GM21367 (cell line): ENCODE measurements around the gene KRTAP10-3.

Experiments used
- ATAC-seq: cut with Tn5 transposase; IDR thresholded peaks from one replicate; pipeline ENCODE4 v1.9.1; 2021; ENCODE audit not compliant: unreplicated experiment

Gene KRTAP10-3

DNA sequence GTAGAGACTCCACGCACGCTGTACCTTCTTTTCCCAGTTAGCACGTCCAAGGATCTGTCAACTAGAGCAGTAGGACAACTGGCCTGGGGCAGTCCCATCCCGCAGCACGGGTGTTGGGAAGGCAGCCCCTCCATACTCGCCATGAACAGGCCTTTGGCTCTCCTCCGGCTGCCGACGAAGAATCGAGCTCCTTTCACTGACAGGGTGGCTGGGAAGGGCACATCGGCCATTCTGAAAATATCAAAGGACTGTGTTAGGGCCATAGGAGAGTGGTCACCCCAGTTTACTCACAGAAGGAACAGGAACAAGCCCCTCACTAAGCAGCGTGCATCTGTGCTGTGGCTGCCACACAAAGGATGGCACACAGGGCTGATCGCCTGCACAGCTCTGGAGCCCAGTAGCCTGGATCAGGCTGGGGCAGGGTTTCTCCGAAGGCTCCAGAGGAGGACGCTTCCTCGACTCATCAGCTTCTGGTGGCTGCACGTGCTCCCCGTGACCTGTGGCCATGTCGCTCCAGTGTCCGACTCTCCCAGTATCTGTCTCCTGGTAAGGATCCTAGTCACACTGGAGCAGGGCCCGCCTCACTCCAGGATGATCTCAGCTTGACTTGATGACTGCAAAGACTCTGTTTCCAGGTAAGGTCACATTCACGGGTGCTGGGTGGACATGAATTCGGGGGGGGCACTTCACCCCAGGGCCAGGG, 27.5 kb downstream of the KRTAP10-3 start:
- no peak for ATAC-seq

DNA sequence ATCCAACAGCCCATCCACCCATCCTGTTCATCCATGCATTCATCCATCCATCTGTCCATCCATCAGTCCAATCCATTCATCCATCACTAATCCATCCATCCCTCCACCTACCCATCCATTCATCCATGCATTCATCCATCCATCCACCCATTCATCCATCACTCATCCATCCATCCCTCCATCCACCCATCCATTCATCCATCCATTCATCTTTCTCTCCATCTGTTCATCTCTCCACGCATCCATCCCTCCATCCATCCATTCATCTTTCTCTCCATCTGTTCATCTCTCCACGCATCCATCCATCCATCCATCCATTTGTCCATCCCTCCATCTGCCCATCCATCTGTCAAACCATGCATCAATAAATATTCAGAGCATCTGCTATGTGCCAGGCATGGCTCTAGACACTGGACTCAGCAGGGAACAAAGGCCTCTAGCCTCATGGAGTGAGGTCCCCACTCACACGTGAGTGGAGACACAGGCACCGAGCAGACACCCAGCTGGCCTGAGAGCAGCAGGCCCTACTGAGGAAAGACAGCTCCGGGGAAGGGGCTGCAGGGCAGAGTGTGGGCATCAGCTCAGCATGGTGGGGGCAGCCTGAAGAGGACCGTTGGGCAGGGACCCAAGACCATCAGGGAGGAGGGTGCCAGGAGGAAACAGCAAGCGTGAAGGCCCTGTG, 28.2 kb downstream of the KRTAP10-3 start:
- ATAC-seq: no peak

DNA sequence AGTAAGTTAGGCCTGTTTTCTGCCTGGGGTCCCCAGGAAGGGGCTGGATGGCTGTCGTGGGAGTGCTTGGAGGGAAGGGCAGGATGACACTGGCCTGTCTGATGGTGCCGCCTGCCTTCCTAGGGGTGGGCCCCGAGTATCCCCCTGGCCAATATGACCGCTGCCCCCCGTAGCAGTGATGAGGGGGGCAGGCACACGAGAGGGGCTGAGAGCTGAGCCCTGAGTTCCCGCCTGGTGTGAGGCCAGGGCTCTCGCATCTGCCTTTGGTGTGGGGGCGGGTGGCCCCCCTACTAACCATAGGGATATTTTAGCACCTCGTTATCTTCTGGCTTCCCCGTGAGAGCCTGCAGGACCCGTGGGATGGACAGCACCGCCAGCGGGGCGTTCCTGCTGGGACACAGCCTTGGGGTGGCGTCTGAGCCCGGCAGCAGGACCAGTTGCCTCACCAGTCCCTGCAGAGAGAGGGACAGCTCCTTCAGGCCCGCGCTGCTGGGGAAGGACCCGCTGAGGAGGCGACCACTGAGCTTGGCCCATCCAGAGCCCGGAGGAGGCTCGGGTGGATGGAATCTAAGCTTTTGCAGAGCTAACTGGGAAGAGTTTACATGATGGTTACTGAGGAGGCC, 29.0 kb downstream of the KRTAP10-3 start:
- no peak for ATAC-seq

DNA sequence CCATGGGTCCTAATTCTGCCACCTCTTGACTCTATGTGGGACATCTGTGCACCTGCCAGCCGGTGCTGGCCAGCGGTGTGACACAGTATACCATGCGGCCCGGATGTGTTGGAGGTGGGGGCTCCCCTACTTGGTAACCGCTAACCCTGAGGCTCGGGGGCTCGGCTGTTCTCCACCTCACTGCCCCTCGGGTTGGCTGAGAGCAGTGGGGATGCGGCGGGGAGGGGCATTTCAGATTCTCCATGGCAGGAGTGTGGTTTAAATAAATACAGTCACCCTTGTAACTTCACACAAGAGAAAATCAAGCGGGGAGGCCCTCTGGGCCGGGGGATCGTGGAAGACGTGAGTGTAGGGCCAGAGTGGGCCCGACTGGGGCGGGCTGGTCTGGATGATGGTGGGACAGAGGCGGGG, 29.6 kb downstream of the KRTAP10-3 start:
- ATAC-seq: no peak

DNA sequence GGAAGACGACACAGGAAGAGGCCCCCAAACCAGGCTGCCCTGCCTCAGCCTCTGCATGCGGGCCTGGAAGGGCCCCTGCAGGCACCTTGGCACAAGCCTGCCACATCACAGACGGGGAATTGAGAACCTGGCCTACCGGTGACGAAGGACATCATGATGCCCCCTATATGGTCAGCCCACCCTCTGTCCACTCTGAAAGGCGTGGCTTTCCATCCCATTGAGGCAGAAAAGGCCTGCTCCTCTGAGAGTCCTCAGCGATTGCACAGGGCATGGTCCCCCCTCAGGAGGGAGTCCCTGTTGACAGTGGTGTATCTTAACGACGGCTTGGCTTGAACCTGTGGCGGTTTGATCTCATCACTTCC, 30.0 kb downstream of the KRTAP10-3 start:
- ATAC-seq: no peak

GRCh38 chr21:44527983-44528633, 30.5 kb downstream of the KRTAP10-3 start:
- ATAC-seq: no peak

DNA sequence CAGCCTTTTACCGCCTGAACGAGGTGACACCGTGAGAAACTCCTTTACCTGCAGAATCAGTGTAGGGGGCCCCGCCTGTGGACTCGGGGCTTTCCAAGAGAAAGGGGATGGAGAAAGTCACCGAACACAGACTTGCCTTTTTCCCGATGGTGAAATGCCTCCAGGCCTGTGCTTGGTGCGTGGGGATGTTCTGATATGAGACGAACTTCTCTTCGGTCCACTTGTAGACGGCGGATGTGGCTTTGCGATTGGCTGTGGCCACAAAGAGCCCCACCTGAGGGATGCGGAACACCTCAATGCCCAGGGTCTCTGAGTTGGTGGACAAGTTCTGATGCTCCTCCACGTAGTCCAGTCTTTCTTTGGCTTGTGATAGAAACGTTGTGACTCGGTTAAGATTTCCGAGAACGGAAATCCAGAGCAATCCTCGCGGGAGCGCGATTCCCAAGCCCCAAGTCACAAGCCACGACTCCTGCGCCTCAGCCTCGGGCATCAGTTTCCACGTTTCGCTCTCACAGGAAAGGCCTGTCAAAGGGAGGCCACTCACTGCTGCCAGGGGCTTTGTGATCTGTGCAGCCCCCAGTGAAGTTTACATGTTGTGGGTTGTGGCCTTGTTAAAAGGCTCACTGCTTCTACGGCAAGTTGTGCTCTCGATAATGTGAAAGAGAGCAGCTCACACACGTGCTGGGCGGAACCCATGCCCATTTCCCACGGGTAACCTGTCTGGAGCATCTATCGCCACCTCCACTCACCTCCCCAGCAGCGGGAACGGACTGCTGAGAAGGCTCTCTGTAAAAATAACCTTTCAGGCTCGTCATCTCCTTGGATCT, 31.2 kb downstream of the KRTAP10-3 start:
- no peak for ATAC-seq

DNA sequence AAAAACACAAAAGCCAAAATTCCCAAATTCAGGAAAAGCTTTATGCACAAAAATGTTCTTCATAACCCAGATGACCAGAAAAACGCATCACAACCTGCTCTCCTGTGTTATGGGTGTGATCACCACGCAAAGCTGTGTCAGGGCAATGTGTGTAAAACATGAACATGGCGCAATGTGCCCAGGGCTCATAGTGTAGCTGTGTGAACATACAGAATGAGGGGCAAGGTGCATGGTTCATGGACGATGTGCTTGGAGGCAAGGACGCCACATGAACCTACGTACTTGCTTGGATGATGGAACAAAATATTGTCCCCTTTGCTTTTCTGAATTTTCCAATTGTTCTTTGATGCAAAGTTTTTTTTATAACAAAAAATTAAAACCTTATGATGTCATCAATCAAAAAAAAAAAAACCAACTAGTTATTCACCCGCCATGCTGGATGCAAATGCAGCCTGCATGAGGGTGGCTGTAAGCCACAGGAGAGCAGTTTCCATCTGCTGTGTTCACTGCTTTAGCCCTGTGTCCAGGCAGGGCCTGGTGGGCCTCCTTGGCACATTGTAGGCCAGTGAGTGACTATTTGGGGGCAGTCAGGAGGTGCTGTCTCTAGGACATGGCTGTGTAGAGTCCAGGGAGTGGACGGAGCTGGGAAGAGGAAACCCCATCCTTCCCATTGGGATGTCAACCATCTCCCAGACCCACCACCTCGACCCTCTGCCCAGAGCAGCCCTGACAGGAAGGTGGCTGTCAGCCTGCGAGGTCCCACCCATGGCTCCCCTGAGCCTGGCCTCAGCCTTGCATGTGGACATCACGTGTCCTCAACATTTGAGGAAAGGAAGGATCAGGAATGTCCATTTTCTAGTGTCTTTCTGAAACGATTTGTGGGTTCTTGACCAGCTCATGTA, 32.2 kb downstream of the KRTAP10-3 start:
- no peak for ATAC-seq

GRCh38 chr21:44525391-44526095, 33.1 kb downstream of the KRTAP10-3 start:
- no peak for ATAC-seq

DNA sequence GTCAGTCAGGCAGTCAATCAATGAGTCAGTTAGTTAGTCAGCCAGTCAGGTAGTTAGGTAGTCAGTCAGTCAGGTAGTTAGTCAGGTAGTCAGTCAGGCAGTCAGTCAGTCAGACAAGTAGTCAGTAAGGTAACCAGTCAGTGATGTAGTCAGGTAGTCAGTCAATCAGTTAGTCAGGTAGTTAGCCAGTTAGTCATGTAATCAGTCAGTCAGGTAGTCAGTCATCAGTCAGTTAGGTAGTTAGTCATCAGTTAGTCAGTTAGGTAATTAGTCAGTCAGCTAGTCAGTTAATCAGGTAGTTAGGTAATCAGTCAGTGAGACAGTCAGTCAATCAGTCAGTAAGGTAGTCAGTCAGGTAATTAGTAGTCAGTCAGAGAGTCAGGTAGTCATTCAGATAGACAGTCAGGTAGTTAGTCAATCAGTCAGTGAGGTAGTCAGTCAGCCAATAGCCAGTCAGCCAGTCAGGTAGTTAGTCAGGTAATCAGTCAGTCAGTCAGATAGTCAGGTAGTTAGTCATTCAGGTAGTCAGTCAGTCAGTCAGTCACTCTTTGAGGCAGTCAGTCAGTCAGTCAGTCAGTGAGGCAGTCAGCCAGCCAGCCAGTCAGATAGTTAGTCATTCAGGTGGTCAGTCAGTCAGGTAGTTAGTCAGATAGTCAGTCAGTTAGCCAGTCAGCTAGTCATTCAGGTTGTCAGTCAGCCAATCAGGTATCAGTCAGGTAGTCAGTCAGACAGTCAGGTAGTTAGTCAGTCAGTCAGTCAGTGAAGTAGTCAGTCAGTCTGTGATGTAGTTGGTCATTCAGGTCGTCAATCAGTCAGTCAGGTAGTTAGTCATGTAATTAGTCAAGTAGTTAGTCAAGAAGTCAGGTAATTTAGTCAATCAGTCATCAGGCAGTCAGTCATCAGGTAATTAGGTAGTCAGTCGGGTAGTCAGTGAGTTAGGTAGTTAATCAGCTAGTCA, 33.9 kb downstream of the KRTAP10-3 start:
- ATAC-seq: no peak

GRCh38 chr21:44523567-44524413, 34.8 kb downstream of the KRTAP10-3 start:
- ATAC-seq: no peak

DNA sequence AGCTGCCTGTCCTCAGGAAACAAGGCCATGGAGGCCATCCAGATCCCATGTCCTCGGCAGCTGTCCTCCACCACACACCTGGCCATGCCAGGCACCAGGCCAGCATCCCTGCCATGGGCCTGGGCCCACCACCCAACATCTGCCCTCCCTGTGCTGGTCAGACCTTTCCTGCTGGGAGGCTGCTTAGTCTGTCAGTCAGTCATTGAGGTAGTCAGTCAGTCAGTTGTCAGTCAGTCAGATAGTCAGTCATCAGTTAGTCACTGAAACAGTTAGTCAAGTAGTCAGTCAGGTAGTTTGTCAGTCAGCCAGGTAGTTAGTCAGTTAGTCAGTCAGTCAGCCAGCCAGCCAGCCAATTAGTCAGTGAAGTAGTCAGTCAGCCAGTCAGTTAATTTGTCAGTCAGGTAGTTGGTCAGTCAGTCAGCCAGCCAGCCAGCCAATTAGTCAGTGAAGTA, 35.8 kb downstream of the KRTAP10-3 start:
- no peak for ATAC-seq

DNA sequence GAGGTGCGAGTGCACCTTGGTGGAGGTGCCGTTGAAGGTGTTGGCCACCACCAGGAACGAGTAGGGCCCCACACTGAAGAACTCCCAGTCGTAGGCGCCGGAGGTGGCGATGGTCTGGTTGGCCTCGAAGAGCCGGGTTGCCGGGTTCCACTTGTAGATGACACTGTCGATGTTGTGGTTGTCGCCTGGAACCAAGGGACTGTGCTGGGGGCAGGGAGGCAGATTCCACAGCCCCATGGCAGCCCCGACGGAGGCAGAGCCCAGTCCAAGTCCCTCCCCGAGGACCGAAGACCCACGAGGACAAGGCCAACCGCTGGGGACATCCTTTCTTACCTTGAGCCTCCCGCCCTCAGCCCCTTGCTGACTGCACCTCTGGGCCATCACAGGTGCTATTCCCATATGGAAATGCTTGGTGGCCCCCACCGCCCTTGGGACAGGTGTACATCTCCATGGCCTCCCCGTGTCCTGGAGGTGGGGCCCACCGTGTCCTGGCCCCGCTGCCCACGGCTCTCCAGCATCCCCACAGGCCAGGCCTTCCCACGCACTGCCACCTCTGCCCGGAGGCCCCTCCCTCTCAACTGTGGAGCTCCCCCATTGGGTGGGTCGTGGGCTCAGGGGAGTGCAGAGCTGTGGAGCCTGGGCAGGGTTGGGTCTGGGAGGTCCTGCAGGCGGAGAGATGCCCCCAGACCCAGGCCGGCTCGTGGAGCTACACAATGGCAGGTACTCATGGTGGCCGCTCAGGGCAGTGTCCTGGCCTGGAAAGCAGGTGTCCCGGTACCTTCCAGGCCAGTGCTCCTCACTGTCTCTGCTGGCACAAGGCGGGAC, 36.5 kb downstream of the KRTAP10-3 start:
- no peak for ATAC-seq

GRCh38 chr21:44521301-44521927, 37.2 kb downstream of the KRTAP10-3 start:
- ATAC-seq: no peak

DNA sequence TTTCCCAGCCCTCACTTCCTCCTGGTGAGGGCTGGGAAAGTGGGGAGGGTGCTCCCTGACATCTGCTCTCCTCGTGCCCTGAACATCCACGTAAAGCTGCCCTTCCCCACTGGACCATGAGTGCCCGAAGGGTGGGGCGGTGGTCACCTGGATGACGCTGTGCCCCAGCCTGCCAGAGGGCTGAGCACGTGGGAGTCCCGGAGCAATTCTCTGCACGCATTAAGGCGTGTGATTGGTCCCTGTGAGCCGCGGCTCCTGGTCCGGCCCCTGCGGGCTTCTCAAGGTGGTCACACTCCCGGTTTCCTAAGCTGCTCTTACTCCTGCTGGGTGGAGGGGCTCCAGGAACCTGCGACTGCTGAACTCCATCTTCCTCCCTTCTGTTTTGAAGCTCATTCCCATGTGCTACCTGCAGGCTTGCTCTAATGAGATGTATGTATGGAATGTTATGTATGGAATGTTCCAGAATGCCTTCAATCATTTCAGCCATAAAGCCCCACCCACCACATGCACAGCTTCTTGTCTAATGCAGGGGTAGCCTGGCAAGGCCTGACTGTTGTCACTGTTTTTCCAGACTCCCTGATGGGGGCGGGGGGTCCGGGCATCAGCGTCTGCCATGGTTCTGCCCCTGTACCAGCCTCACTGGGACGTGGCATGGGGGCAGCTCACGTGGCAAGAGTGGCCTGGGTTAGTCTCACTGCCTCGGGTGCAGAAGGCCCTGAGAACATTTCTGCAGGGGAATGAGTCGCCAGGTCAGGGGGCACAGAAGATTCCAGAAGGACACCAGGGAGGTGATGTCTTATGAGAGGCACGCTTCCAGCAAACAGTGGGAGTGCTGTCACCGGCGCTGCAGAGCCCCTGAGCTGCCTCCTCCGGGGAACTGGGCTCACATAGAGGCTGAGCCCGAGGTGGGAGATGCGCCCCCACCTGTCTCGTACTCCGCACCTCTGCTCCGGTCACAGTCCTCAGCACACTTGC, 38.0 kb downstream of the KRTAP10-3 start:
- no peak for ATAC-seq
